ENCODE results near the gene COLGALT1. TPM values are rescaled to one million over a fixed set of nuclear protein-coding genes. Genes with fewer than 3 reads are reported as not detected.

COLGALT1 gene
- total and polyA plus RNA-seq, 9 of the 15 experiments (the other 6 are each of a cell fraction or from before 2014, with no cell fraction given) = 4.9 to 119 (median 82.6) TPM

DNA sequence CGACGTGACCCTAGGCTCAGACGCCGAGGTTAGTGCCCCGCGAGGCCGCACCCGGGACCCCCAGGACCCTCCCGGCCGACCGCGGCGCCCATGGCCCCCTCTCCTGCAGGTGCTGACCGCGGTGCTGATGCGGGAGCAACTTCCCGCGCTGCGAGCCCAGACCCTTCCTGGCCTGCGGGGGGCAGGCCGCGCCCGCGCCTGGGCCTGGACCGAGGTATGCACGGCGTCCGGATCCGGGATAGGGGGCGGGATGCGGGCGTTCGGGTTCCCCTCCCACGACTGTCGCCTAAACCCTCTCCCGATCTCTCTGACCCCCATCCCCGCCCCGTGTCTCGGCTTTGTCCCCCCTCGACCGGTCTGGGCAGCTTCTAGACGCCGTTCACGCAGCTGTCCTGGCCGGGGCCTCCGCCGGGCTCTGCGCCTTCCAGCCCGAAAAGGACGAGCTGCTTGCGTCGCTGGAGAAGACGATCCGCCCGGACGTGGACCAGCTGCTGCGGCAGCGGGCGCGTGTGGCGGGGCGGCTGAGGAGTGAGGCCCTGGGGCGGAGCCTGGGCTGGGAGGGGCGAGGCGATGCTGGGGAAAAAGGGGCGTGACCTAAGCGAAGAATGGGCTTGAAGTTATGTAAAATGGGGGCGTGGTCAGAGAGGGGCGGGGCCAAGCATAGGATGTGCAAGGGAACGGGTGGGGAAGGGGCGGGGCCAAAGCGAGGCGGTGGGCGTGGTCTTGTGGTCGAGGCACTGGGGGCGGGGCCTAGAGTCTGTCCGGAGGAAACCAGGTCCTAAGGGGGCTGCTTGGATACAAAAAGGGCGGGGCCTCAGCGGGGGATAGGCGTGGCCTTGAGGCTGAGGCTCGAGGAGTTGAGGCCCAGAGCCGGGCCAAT is 16.0 kb upstream of the COLGALT1 start (continued):
- TF ChIP-seq, protein P1, sequence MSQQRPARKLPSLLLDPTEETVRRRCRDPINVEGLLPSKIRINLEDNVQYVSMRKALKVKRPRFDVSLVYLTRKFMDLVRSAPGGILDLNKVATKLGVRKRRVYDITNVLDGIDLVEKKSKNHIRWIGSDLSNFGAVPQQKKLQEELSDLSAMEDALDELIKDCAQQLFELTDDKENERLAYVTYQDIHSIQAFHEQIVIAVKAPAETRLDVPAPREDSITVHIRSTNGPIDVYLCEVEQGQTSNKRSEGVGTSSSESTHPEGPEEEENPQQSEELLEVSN (IDR thresholded peaks at IDR 0.05; ENCODE audit: borderline replicate concordance in 1 of 2, extremely low read depth in 1 of 2, insufficient read depth in 1 of 2, insufficient read length in 1 of 2, low read depth in 1 of 2, low read length in 1 of 2, poor library complexity in 1 of 2, severe bottlenecking in 1 of 2) = peak; percentile 55 to 89
- TF ChIP-seq HIVEP1 (CRISPR knock-in tag; IDR thresholded peaks at IDR 0.05) = no peak
- TF ChIP-seq ZNF79 (CRISPR knock-in tag; IDR thresholded peaks at IDR 0.05; ENCODE audit: low read depth) = no peak
- TF ChIP-seq ATF7 (IDR thresholded peaks at IDR 0.05) = peak; percentile 46
- TF ChIP-seq PCBP1 (IDR thresholded peaks at IDR 0.05; ENCODE audit: low read depth, low read length, poor library complexity, severe bottlenecking) = peak; percentile 16
- peak; percentile 84 for TF ChIP-seq MIER1 (IDR thresholded peaks at IDR 0.05; ENCODE audit: low read depth)
- TF ChIP-seq MYC (IDR thresholded peaks at IDR 0.05; ENCODE audit: low read depth, low read length) = peak; percentile 68
- no peak for TF ChIP-seq MYC (CRISPR knock-in tag; IDR thresholded peaks at IDR 0.05; ENCODE audit: borderline replicate concordance, low read depth)
- TF ChIP-seq ZNF586 (CRISPR knock-in tag; conservative IDR thresholded peaks at IDR 0.05) = no peak
- TF ChIP-seq, protein P2, sequence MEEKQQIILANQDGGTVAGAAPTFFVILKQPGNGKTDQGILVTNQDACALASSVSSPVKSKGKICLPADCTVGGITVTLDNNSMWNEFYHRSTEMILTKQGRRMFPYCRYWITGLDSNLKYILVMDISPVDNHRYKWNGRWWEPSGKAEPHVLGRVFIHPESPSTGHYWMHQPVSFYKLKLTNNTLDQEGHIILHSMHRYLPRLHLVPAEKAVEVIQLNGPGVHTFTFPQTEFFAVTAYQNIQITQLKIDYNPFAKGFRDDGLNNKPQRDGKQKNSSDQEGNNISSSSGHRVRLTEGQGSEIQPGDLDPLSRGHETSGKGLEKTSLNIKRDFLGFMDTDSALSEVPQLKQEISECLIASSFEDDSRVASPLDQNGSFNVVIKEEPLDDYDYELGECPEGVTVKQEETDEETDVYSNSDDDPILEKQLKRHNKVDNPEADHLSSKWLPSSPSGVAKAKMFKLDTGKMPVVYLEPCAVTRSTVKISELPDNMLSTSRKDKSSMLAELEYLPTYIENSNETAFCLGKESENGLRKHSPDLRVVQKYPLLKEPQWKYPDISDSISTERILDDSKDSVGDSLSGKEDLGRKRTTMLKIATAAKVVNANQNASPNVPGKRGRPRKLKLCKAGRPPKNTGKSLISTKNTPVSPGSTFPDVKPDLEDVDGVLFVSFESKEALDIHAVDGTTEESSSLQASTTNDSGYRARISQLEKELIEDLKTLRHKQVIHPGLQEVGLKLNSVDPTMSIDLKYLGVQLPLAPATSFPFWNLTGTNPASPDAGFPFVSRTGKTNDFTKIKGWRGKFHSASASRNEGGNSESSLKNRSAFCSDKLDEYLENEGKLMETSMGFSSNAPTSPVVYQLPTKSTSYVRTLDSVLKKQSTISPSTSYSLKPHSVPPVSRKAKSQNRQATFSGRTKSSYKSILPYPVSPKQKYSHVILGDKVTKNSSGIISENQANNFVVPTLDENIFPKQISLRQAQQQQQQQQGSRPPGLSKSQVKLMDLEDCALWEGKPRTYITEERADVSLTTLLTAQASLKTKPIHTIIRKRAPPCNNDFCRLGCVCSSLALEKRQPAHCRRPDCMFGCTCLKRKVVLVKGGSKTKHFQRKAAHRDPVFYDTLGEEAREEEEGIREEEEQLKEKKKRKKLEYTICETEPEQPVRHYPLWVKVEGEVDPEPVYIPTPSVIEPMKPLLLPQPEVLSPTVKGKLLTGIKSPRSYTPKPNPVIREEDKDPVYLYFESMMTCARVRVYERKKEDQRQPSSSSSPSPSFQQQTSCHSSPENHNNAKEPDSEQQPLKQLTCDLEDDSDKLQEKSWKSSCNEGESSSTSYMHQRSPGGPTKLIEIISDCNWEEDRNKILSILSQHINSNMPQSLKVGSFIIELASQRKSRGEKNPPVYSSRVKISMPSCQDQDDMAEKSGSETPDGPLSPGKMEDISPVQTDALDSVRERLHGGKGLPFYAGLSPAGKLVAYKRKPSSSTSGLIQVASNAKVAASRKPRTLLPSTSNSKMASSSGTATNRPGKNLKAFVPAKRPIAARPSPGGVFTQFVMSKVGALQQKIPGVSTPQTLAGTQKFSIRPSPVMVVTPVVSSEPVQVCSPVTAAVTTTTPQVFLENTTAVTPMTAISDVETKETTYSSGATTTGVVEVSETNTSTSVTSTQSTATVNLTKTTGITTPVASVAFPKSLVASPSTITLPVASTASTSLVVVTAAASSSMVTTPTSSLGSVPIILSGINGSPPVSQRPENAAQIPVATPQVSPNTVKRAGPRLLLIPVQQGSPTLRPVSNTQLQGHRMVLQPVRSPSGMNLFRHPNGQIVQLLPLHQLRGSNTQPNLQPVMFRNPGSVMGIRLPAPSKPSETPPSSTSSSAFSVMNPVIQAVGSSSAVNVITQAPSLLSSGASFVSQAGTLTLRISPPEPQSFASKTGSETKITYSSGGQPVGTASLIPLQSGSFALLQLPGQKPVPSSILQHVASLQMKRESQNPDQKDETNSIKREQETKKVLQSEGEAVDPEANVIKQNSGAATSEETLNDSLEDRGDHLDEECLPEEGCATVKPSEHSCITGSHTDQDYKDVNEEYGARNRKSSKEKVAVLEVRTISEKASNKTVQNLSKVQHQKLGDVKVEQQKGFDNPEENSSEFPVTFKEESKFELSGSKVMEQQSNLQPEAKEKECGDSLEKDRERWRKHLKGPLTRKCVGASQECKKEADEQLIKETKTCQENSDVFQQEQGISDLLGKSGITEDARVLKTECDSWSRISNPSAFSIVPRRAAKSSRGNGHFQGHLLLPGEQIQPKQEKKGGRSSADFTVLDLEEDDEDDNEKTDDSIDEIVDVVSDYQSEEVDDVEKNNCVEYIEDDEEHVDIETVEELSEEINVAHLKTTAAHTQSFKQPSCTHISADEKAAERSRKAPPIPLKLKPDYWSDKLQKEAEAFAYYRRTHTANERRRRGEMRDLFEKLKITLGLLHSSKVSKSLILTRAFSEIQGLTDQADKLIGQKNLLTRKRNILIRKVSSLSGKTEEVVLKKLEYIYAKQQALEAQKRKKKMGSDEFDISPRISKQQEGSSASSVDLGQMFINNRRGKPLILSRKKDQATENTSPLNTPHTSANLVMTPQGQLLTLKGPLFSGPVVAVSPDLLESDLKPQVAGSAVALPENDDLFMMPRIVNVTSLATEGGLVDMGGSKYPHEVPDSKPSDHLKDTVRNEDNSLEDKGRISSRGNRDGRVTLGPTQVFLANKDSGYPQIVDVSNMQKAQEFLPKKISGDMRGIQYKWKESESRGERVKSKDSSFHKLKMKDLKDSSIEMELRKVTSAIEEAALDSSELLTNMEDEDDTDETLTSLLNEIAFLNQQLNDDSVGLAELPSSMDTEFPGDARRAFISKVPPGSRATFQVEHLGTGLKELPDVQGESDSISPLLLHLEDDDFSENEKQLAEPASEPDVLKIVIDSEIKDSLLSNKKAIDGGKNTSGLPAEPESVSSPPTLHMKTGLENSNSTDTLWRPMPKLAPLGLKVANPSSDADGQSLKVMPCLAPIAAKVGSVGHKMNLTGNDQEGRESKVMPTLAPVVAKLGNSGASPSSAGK (IDR thresholded peaks at IDR 0.05) = peak; percentile 65
- TF ChIP-seq ESRRB (CRISPR knock-in tag; IDR thresholded peaks at IDR 0.05; ENCODE audit: borderline replicate concordance) = no peak
- 0 out of 4 replicates have a peak, but pooled peaks of 1 of the 2 experiments have one; percentile 43 for TF ChIP-seq RCOR1 (IDR thresholded peaks at IDR 0.05; ENCODE audit: borderline replicate concordance in 1 of 2, low read depth in 2 of 2, low read length in 2 of 2)

Measured in K562 (cell line).